GM21515 (cell line): ENCODE measurements around the gene HES2.
A peak's percentile ranks its signal among the peaks of the same experiment; 100 is the strongest.
"Not testable (repeated sequence)": the region's sequence is repeated elsewhere in the genome, so short reads cannot be mapped to it uniquely, and the experiment has no call there.

Experiments
- ATAC-seq: cut with Tn5 transposase; IDR thresholded peaks from one replicate; pipeline ENCODE4 v1.9.1; 2021; ENCODE audit not compliant: unreplicated experiment

HES2 gene

DNA sequence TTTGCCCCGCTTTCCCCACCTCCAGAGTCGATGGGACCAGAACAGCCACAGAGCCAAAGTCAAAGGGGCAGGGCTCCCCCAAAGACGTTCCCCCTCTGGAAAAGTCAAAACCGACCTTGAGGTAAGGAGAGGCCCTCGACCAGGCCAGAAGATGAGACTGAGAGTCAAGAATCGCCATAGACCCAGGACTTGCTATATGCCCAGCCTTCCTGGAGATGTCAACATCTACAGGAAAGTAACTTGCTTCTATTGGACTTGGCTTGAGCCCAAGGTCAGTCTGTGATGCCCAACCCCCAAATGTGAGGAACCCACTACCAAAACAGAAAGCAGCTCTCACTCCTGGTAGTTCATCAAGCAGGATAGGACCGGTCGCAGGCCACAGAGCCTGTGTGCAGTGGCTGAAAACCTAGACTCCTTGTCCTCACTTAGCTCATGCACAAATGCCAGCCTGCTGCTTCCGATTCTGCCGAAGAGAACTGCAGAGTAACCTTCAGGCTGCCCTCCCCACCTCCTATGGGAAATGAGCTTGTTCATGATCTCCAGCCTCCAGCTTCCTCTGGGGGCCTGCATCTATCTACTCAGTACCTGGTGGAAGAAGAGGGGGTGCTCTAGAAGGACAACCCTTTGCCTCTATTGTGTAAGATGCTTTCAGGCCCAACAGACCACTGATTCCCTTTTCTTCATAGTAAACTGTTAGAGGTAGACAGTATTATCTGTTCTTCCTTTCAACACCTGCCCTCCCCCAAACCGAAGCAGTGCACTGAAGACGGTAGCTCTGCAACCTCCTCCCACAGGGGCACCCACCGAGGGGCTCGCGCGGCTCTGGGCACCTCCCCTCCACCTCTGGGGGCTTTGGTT, 27.5 kb downstream of the HES2 start:
- ATAC-seq = peak; percentile 2

DNA sequence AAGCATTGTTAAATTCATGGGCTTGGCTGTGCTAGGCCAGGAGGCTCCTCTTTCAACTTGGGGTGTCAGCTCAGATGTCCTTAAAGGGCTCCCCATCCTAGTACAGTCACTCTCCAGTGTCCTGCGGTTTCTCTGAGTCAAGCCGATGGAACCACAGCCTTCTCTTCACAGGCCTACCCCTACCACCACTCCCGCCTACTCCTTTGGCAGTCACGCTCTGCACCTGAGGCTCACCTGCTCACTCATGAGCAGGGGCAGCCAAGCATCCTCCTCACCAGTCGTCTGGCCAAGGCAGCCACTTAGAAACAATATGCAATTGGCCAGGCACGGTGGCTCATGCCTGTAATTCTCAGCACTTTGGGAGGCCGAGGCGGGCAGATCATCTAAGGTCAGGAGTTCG, 29.7 kb downstream of the HES2 start:
- no peak for ATAC-seq

DNA sequence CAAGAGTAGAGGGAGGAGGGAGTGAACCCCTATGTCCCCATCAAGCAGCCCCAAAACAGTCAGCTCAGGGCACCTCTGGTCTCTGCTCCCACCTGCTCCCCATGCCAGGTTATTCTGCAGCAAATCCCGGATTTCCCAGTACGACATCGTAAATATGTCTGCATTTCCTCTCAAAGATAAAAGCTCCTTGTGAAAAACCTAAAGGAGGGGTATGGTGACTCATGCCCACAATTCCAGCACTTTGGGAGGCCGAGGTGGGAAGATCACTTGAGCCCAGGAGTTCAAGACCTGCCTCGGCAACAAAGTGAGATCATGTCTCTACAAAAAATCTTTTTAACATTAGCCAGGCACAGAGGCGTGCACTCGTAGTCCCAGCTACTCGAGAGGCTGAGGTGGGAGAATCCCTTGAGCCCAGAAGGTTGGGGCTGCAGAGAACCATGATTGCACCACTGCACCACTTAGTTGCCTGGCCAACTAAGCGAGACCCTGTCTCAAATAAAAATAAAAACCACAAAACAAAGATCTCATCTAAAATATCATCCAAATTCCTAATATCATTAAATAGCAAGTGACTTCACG, 33.3 kb downstream of the HES2 start:
- no peak for ATAC-seq

DNA sequence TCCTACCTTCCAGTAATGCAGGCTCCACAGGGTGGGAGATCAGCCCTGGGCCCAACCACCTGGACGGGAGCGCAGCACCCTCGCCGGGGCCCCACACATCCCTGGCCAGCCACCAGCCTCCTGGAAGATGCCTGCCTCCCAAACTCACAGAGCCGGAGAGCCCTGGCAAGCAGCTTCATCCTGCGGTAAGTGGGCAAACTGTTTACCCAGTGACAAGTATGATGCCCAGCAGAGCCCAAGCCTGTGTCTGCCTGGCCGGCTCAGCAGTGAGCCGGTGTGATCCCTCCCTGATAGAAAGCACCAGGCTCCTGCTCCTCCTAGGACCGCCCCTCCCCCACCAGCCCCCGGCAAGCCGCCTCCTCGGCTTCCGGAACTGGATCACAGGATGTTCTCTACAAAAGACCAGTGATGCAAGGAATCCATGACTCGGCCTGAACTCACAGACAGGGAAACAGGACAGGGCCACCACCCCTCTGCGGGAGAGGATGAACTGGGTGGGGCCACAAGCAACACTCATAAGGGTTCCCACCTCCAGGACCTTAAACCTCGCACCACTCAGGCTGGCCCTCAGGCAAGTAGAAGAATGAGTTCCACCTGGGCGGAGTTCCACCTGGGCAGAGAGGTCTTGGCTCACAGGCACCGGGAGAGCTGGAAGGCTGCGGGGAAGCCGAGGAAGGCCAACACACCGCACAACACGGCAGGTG, 34.1 kb downstream of the HES2 start:
- ATAC-seq = no peak

DNA sequence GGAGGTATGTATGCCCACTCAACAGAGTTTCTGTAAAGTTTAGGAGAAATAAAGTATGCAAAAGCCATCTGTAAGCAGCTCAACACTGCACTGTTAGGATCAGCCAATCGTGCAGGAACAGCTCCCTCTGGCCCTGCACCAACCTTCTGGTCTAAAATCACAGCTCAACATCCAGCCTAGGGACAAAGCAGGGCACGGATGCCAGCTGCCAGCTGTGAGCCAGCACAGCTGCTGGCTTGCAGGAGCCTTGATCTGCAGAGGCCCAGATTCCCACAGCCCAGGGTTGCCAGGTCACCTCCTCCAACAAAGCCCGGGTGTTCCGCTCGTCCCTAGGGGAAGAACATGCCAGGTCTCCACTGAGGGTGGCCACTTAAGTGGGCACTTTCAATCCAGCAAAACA, 34.8 kb downstream of the HES2 start:
- ATAC-seq = no peak

DNA sequence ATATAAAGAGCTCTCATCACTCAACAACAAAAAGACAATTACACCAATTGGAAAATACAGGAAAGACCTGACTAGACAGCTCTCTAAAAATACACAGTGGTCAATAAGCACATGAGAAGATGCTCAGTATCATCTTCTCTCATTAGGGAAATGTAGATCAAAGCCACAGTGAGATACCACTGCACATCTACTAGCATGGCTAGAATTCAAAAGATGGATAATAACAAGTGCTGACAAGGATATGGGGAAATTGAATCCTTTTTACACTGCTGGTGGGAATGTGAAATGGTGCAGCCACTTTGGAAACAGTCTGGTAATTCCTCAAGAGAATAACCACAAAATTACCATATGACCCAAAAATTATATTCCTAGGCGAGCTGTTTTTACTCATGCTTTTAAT, 35.6 kb downstream of the HES2 start:
- ATAC-seq = no peak

DNA sequence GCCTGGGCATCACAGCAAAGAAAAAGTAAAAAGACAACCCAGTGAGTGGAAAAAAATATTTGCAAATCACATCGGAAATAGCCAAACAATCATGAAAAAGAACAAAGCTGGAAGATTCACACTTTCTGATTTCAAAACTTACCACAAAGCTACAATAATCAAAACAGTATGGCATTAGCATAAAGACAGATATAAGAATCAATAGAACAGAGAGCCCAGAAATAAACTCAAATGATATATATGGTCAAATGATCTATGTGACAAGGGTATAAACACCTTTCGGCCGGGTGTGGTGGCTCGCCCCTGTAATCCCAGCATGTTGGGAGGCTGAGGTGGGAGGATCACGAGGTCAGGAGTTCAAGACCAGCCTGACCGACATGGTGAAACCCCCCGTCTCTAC, 39.7 kb downstream of the HES2 start:
- ATAC-seq = no peak

DNA sequence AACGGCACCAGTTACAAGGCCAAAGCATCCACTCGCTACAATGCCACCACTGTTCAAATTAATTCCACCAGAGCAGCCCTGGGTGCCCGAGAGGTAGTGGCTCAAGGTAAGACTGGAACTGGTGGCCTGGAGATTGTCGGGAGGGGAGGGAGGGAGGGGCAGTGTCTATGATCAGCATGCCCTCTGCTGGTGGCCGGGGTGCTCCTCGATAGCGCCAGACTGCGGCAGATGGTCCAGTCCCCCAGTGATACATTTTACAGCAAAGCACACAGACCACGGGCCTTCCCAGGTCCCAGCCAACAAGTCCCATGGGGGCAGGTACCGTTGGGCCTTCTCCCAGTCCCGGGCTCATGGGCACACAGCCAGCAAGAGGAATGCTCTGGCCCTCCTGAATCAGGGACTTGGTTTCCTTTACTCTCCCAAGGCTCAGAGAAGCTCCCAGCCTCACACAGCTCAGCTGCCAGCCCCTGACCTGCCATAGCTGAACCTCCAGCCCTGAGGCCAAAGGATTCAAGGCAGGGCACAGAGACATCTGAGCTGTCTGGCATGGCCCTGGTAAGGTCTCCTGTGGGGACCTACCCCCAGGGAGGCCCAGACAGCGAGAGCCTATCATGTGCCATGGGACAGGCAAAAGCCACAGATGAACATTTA, 41.5 kb downstream of the HES2 start:
- no peak for ATAC-seq

DNA sequence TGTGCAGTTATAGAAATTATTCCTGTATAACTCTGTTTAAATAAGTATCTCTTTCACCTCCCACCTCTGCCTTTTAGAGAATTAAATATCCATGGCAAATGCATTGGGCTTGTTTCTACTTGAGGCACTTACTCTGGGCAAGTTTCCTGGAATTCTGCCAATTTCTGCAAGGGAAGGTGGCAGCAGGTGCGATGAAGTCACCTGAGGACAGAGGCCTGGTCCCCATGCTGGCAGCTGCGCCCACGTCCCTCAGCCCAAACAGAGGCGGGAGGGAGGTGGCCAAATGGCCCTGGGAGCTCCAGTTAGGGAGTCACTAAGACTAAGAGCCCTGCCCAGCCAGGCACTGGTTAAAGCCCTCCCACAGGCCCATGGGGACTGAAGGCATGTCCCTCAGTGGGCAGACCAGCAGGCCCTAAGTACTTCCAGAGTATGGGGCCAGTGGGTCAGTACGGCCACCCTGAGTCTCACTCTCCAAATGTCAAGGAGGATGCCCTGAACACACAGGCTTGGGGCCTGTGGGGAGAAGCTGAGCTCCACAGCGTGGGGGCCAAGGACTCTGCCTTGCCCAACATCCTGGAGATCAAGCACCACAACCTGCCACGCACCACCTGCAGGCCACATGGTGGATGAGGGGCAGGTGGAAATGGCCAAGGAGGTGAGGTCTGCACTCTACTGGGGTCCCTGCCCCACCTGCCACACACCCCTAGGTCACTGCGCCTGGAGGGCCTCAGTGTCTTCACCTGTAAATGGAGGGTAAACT, 45.6 kb downstream of the HES2 start:
- ATAC-seq = no peak

DNA sequence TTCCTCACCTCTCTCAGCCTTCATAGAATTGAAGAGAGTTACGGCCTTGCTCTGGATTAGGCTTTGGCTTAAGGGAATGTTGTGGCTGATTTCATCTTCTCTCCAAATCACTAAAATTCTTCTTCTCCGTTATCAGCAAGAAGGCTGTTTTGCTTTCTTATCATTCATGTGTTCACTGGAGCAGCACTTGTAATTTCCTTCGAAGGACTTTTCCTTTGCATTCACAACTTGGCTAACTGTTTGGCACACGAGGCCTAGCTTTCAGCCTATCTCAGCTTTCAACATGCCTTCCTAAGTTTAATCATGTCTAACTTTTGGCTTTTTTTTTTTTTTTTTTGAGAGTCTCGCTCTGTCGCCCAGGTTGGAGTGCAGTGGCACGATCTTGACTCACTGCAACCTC, 47.5 kb downstream of the HES2 start:
- ATAC-seq = not testable (repeated sequence)

DNA sequence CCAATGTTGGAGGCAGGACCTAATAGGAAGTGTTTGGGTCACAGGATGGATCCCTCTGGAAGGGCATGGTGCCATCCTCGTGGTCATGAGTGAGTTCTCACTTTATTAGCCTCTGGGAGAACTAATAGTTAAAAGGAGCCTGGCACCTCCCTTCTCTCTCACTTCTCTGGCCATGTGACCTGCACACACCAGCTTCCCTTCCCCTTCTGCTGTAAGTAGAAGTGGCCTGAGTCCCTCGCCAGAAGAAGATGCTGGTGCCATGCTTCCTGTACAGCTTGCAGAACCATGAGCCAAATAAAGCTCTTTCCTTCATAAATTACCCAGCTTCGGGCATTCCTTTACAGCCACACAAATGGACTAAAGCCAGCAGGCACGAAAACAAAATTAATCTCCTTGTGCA, 49.7 kb downstream of the HES2 start:
- no peak for ATAC-seq

DNA sequence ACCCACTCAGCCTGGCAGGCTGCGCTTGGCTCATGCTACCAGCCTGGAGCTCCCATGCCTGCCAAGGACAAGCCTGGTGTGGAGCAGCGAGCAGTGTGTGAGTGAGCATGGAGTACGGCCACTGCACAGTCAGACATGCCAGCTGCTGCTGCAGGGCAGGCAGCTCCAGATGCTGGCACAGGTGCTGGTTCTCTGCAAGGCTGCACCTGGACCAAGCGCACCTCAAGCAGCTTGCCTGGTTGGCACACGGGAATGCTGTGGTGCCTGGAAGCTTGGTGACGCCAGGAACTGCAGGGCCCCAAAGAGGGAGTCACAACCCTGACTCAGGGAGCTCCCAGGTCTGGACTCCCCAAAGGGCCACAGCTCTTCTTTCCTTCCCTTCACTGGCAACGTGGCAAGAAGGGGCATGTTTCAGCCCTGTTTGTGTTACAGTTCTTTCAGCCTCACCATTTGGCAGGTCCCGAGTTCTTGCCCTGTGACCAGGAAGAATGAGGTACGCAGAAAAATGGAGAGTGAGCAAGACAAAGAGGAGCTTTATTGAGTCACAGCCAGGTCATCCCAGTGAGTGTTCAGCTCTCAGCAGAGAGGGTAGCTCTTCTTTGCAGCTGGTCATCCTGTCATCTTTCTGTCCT, 52.2 kb downstream of the HES2 start:
- no peak for ATAC-seq

DNA sequence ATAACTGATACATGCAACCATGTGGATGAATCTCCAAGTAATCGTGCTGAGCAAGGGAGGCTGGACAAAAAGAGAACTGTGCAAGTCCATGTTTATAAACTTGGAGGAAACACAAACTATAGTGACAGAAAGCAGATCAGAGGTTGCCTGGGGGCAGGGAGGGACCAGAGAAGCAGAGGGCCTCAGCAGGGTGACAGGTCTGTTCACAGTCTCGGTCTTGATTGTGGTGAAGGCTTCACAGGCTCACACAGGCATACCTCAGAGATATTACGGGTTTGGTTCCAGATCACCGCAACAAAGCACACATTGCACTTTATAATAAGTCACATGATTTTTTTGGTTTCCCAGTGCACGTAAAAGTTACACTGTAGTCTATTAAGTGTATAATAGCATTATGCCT, 54.7 kb downstream of the HES2 start:
- no peak for ATAC-seq

DNA sequence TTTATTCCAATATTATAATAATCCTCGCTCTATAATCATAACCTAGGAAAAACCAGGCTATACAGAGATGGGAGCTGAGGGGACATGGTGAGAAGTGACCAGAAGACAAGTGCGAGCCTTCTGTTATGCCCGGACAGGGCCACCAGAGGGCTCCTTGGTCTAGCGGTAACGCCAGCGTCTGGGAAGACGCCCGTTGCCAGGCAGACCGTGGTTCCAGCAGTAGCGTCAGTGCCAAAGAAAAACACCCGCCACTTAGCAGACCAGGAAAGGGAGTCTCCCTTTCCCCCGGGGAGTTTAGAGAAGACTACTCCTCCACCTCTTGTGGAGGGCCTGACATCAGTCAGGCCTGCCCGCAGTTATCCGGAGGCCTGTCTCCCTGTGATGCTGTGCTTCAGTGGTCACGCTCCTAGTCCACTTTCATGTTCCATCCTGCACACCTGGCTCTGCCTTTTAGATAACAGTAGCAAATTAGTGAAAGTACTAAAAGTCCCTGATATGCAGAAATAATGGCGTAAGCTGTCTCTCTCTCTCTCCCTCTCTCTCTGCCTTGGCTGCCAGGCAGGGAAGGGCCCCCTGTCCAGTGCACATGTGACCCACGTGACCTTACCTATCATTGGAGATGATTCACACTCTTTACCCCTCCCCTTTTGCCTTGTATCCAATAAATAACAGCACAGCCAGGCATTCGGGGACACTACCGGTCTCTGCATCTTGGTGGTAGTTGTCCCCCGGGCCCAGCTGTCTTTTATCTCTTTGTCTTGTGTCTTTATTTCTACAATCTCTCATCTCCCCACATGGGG, 56.4 kb downstream of the HES2 start:
- not testable (repeated sequence) for ATAC-seq
